CD1c-positive myeloid dendritic cell (primary cell): ENCODE measurements around the gene LSM6.

Experiments used
- DNase-seq: peaks from one replicate; pipeline ENCODE4 v3.0.0-alpha.2; 2016; ENCODE audit errors: extremely low spot score

Gene LSM6

GRCh38 chr4:146175541-146176453 is at the start of gene LSM6:
Gene LSM6 (plus strand): TSS chr4:146175718. CDS start chr4:146182922, 7,204 bp downstream.
- DNase-seq, result peak; percentile 89

- no peak for DNase-seq
Observed at GRCh38 chr4:146132445-146132844, 43.1 kb upstream of the LSM6 start.

- DNase-seq, result no peak
Observed at GRCh38 chr4:146134761-146135445, 40.6 kb upstream of the LSM6 start.

- no peak for DNase-seq
Observed at GRCh38 chr4:146135941-146136340, 39.6 kb upstream of the LSM6 start.

- no peak for DNase-seq
Observed at GRCh38 chr4:146142768-146143167, 32.8 kb upstream of the LSM6 start.

- DNase-seq, result peak; percentile 55
Observed at GRCh38 chr4:146143888-146144287, 31.6 kb upstream of the LSM6 start.

GRCh38 chr4:146146918-146147317 is 28.6 kb upstream of the LSM6 start:
- no peak for DNase-seq

- DNase-seq, result no peak
Observed at GRCh38 chr4:146148021-146148420, 27.5 kb upstream of the LSM6 start.

- no peak for DNase-seq
Observed at GRCh38 chr4:146154057-146154456, 21.5 kb upstream of the LSM6 start.

GRCh38 chr4:146155152-146155724 is 20.3 kb upstream of the LSM6 start:
- DNase-seq, result no peak

GRCh38 chr4:146158036-146158745 is 17.3 kb upstream of the LSM6 start:
- no peak for DNase-seq

GRCh38 chr4:146159384-146160058 is 16.0 kb upstream of the LSM6 start:
- no peak for DNase-seq

- no peak for DNase-seq
Observed at GRCh38 chr4:146161243-146161642, 14.3 kb upstream of the LSM6 start.

GRCh38 chr4:146165221-146165620 is 10.3 kb upstream of the LSM6 start:
- DNase-seq, result no peak

GRCh38 chr4:146165840-146166239 is 9.7 kb upstream of the LSM6 start:
- DNase-seq, result no peak

GRCh38 chr4:146170149-146170548 is 5.4 kb upstream of the LSM6 start:
- DNase-seq, result no peak

- peak; percentile 32 for DNase-seq
Observed at GRCh38 chr4:146176891-146177290, 1.4 kb downstream of the LSM6 start.

GRCh38 chr4:146178126-146178525 is 2.6 kb downstream of the LSM6 start:
- no peak for DNase-seq

GRCh38 chr4:146179784-146180370 is 4.4 kb downstream of the LSM6 start:
- no peak for DNase-seq

- DNase-seq, result no peak
Observed at GRCh38 chr4:146182443-146182842, 6.9 kb downstream of the LSM6 start.

GRCh38 chr4:146183209-146183608 is 7.7 kb downstream of the LSM6 start:
- no peak for DNase-seq
